GM18526 (cell line): ENCODE measurements around the gene STRADB.
A peak's percentile ranks its signal among the peaks of the same experiment; 100 is the strongest.

Source experiments
- POLR2A ChIP-seq: IDR thresholded peaks from 3 replicates; pipeline ENCODE4 v1.6.1; 2011; ENCODE audit not compliant: insufficient read length; ENCODE audit errors: extremely low read depth

STRADB gene

GRCh38 chr2:201451292-201452057 is at the start of gene STRADB, which contains the start of gene TRAK2:
TSS of gene STRADB (plus strand) at chr2:201451740. CDS start at chr2:201454841, 3,101 bp downstream.
TSS of gene TRAK2 (minus strand) at chr2:201451458. CDS start at chr2:201420507, 30,951 bp downstream.
- peak; percentile 91 for TF ChIP-seq POLR2A

- no peak for TF ChIP-seq POLR2A
These were observed 49.7 kb upstream of the STRADB start for GRCh38 chr2:201401815-201402214.

- TF ChIP-seq POLR2A = no peak
These were observed 48.6 kb upstream of the STRADB start for GRCh38 chr2:201402651-201403562.

GRCh38 chr2:201403880-201404279 is 47.7 kb upstream of the STRADB start:
- no peak for TF ChIP-seq POLR2A

GRCh38 chr2:201404699-201405280 is 46.8 kb upstream of the STRADB start:
- TF ChIP-seq POLR2A = no peak

GRCh38 chr2:201406077-201406662 is 45.4 kb upstream of the STRADB start:
- TF ChIP-seq POLR2A = no peak

- no peak for TF ChIP-seq POLR2A
These were observed 44.3 kb upstream of the STRADB start for GRCh38 chr2:201407265-201407664.

- no peak for TF ChIP-seq POLR2A
These were observed 42.6 kb upstream of the STRADB start for GRCh38 chr2:201408931-201409330.

- no peak for TF ChIP-seq POLR2A
These were observed 40.1 kb upstream of the STRADB start for GRCh38 chr2:201411421-201411820.

- TF ChIP-seq POLR2A = no peak
These were observed 38.4 kb upstream of the STRADB start for GRCh38 chr2:201413143-201413542.

GRCh38 chr2:201413552-201413951 is 38.0 kb upstream of the STRADB start:
- no peak for TF ChIP-seq POLR2A

GRCh38 chr2:201414099-201415023 is 37.2 kb upstream of the STRADB start:
- TF ChIP-seq POLR2A = no peak

- TF ChIP-seq POLR2A = no peak
These were observed 36.4 kb upstream of the STRADB start for GRCh38 chr2:201415149-201415548.

GRCh38 chr2:201419057-201419635 is 32.4 kb upstream of the STRADB start:
- no peak for TF ChIP-seq POLR2A

- no peak for TF ChIP-seq POLR2A
These were observed 31.6 kb upstream of the STRADB start for GRCh38 chr2:201419986-201420385.
